SK-N-MC (cell line): ENCODE measurements around the gene EIF5A.

Experiments
- EZH2 ChIP-seq: fragments of 200-600 bp; sonication (generic); IDR thresholded peaks from one replicate; pipeline ENCODE4 v1.6.1; 2017; ENCODE audit warnings: antibody characterized with exemption
- POLR2AphosphoS5 ChIP-seq: IDR thresholded peaks from 2 replicates; pipeline ENCODE4 v1.6.1; 2012; ENCODE audit warnings: mild to moderate bottlenecking, low read depth, low read length, borderline replicate concordance

GRCh38 chr17:7311110-7311705, 3.8 kb downstream of the EIF5A start:
- no peak for TF ChIP-seq POLR2AphosphoS5
- no peak for TF ChIP-seq EZH2
